ENCODE measurements around the gene CDKN2B-AS1. TPM values are rescaled to one million over a fixed set of nuclear protein-coding genes. Genes with fewer than 3 reads are reported as not detected.

CDKN2B-AS1 gene
- polyA plus RNA-seq, 1 donor from 2014 or later = not detected

- H3F3A ChIP-seq (ENCODE audit: insufficient read depth, low read length, poor library complexity, severe bottlenecking) = no peaks in the 10 kb centered on the region
- H3K36me3 ChIP-seq (ENCODE audit: insufficient read depth, low read length) = no peaks in the 10 kb centered on the region
- H3K4me3 ChIP-seq (ENCODE audit: low read length) = no peak overlapping the region
- no peaks in the 10 kb centered on the region for H3K27me3 ChIP-seq (ENCODE audit: insufficient read depth, low read depth, low read length)
- no peak for TF ChIP-seq REST (IDR thresholded peaks at IDR 0.05; ENCODE audit: borderline replicate concordance)
- TF ChIP-seq TAF1 (IDR thresholded peaks at IDR 0.05; ENCODE audit: low read depth) = no peak
- no peak for TF ChIP-seq SMC3 (conservative IDR thresholded peaks at IDR 0.05; ENCODE audit: poor library complexity)
- no peak for TF ChIP-seq EP300 (conservative IDR thresholded peaks at IDR 0.05; ENCODE audit: poor library complexity, severe bottlenecking)
- TF ChIP-seq MXI1 (conservative IDR thresholded peaks at IDR 0.05; ENCODE audit: poor library complexity, severe bottlenecking) = no peak
- no peak for TF ChIP-seq CTCF (IDR thresholded peaks at IDR 0.05; ENCODE audit: poor library complexity, severe bottlenecking)
- TF ChIP-seq RAD21 (conservative IDR thresholded peaks at IDR 0.05) = no peak
- TF ChIP-seq POLR2AphosphoS5 (IDR thresholded peaks at IDR 0.05) = no peak
- TF ChIP-seq EZH2 (IDR thresholded peaks at IDR 0.05; ENCODE audit: borderline replicate concordance, insufficient read depth, low read length, poor library complexity, severe bottlenecking) = no peak
- no peak overlapping the region for H3K4me2 ChIP-seq (ENCODE audit: low read length)
- H3K9ac ChIP-seq (ENCODE audit: low read length) = no peak overlapping the region
- no peaks in the 10 kb centered on the region for H3K79me2 ChIP-seq (replicated peaks; ENCODE audit: insufficient read depth, low read length)
- H3K9me3 ChIP-seq (ENCODE audit: low read length) = no peaks in the 10 kb centered on the region
- no peaks in the 10 kb centered on the region for H3K9me2 ChIP-seq (ENCODE audit: insufficient read depth, low read length)
- H4K20me1 ChIP-seq (ENCODE audit: insufficient read depth) = no peaks in the 10 kb centered on the region
- H2AFZ ChIP-seq (ENCODE audit: low read depth, low read length) = no peak overlapping the region
- no peak overlapping the region for H3K27ac ChIP-seq (ENCODE audit: low read length)
Observed at GRCh38 chr9:22088053-22088716, 93.6 kb downstream of the CDKN2B-AS1 start.

- H3K4me3 ChIP-seq (ENCODE audit: low read length) = no peak overlapping the region
- TF ChIP-seq EP300 (conservative IDR thresholded peaks at IDR 0.05; ENCODE audit: poor library complexity, severe bottlenecking) (no peak), SMC3 (conservative IDR thresholded peaks at IDR 0.05; ENCODE audit: poor library complexity) (no peak), TAF1 (IDR thresholded peaks at IDR 0.05; ENCODE audit: low read depth) (no peak), REST (IDR thresholded peaks at IDR 0.05; ENCODE audit: borderline replicate concordance) (no peak), RAD21 (conservative IDR thresholded peaks at IDR 0.05) (no peak), POLR2AphosphoS5 (IDR thresholded peaks at IDR 0.05) (no peak), CTCF (IDR thresholded peaks at IDR 0.05; ENCODE audit: poor library complexity, severe bottlenecking) (no peak), EZH2 (IDR thresholded peaks at IDR 0.05; ENCODE audit: borderline replicate concordance, insufficient read depth, low read length, poor library complexity, severe bottlenecking) (no peak), MXI1 (conservative IDR thresholded peaks at IDR 0.05; ENCODE audit: poor library complexity, severe bottlenecking) (no peak)
- H2AFZ ChIP-seq (ENCODE audit: low read depth, low read length) = no peak overlapping the region
- no peak overlapping the region for H3K27ac ChIP-seq (ENCODE audit: low read length)
- H3K36me3 ChIP-seq (ENCODE audit: insufficient read depth, low read length) = no peaks in the 10 kb centered on the region
- no peaks in the 10 kb centered on the region for H3K9me2 ChIP-seq (ENCODE audit: insufficient read depth, low read length)
- no peaks in the 10 kb centered on the region for H3K27me3 ChIP-seq (ENCODE audit: insufficient read depth, low read depth, low read length)
- no peaks in the 10 kb centered on the region for H3K9me3 ChIP-seq (ENCODE audit: low read length)
- H3F3A ChIP-seq (ENCODE audit: insufficient read depth, low read length, poor library complexity, severe bottlenecking) = no peaks in the 10 kb centered on the region
- no peak overlapping the region for H3K4me2 ChIP-seq (ENCODE audit: low read length)
- H3K79me2 ChIP-seq (replicated peaks; ENCODE audit: insufficient read depth, low read length) = no peaks in the 10 kb centered on the region
- no peaks in the 10 kb centered on the region for H4K20me1 ChIP-seq (ENCODE audit: insufficient read depth)
- H3K9ac ChIP-seq (ENCODE audit: low read length) = no peak overlapping the region
Observed at GRCh38 chr9:22088717-22089061, 94.1 kb downstream of the CDKN2B-AS1 start.

Measured in neural cell (in vitro differentiated cells).